A673 (cell line): Measurements from ENCODE around the gene PRIMA1.

Source experiments
- EZH2 ChIP-seq: fragments of 200-600 bp; sonication (generic); IDR thresholded peaks from 2 replicates; pipeline ENCODE4 v1.6.1; 2017; ENCODE audit warnings: borderline replicate concordance, low read depth, mild to moderate bottlenecking, mixed read lengths, antibody characterized with exemption, low read length; ENCODE audit not compliant: poor library complexity, severe bottlenecking
- TF ChIP-seq, protein P1 (sequence below): fragments of 300-800, 200-600 bp; sonication (generic); conservative IDR thresholded peaks from 2 replicates; pipeline ENCODE4 v1.5.1; 2017; ENCODE audit warnings: low read depth, mild to moderate bottlenecking, antibody characterized with exemption, low read length, moderate library complexity, mixed read lengths

GRCh38 chr14:93702946-93703345 is 85.3 kb downstream of the PRIMA1 start:
- TF ChIP-seq, protein P1, sequence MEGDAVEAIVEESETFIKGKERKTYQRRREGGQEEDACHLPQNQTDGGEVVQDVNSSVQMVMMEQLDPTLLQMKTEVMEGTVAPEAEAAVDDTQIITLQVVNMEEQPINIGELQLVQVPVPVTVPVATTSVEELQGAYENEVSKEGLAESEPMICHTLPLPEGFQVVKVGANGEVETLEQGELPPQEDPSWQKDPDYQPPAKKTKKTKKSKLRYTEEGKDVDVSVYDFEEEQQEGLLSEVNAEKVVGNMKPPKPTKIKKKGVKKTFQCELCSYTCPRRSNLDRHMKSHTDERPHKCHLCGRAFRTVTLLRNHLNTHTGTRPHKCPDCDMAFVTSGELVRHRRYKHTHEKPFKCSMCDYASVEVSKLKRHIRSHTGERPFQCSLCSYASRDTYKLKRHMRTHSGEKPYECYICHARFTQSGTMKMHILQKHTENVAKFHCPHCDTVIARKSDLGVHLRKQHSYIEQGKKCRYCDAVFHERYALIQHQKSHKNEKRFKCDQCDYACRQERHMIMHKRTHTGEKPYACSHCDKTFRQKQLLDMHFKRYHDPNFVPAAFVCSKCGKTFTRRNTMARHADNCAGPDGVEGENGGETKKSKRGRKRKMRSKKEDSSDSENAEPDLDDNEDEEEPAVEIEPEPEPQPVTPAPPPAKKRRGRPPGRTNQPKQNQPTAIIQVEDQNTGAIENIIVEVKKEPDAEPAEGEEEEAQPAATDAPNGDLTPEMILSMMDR = no peak
- TF ChIP-seq EZH2 = no peak
